NCI-H2107 (cell line): ENCODE measurements around the gene C12orf42.
"Not testable (repeated sequence)": the region's sequence is repeated elsewhere in the genome, so short reads cannot be mapped to it uniquely, and the experiment has no call there.

Experiments
- DNase-seq: peaks from one replicate; lab custom pipeline; 2025; lab: John Stamatoyannopoulos, UW

C12orf42 gene

DNA sequence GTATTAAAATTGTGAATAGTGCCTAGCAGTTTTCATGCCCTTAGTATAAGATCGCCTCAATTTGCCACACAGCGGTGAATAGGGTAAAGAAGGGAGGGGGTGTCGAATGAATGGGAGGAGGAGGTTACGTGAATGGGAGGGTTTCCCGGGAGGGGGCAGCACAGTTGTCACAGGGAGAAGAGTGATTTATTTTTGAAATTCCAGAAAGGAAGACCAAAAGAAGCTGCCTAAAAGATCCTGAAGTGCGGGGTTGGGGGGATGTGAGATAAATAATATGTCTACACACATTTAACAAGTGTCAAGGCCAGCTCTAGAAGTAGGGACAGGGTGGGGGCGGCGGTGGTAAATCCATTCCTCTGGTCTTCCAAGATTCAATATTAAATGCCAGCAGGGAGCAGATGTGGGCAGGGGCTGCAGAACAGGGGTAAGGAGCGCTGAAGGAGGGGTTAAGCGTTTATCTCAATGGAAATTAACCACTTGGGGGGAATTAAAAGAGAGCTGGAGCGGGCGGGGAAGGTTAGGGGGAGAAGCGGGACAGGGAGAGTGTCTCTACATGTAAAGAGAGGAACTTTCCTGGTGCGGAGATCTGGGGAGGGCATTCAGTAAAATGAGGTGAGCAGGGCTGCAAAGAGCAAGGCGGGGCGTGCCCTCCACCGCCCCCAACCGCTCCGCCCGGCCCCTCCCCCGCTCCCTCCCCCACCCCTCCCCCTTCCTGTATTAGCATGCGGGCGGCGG, 867 bp downstream of the C12orf42 start:
- no peak for DNase-seq

- no peak for DNase-seq
Observed at GRCh38 chr12:103494051-103494733, 1.6 kb downstream of the C12orf42 start.

- no peak for DNase-seq
Observed at GRCh38 chr12:103493199-103493598, 2.6 kb downstream of the C12orf42 start.

- no peak for DNase-seq
Observed at GRCh38 chr12:103482365-103482764, 13.4 kb downstream of the C12orf42 start.

GRCh38 chr12:103475073-103475472, 20.7 kb downstream of the C12orf42 start:
- no peak for DNase-seq

GRCh38 chr12:103470664-103471063, 25.1 kb downstream of the C12orf42 start:
- no peak for DNase-seq

DNA sequence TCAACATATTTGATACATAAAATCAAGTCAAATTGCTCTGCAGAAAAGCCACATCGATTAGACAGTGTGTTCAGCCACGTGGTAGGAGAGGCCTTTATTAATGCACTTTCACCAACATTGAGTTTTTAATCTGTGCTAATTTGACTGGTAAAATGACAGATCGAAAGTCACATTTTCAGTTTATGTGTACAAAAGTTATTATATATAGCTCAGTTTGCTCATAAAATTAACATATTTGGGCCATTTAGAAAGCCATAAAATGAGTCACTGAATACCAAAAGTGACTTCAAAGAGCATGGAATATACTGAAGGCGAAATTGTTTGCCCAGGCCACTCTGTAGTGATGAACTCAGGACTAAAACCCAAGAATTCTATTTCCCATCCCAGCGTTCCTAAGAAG, 26.0 kb downstream of the C12orf42 start:
- DNase-seq, result no peak

DNA sequence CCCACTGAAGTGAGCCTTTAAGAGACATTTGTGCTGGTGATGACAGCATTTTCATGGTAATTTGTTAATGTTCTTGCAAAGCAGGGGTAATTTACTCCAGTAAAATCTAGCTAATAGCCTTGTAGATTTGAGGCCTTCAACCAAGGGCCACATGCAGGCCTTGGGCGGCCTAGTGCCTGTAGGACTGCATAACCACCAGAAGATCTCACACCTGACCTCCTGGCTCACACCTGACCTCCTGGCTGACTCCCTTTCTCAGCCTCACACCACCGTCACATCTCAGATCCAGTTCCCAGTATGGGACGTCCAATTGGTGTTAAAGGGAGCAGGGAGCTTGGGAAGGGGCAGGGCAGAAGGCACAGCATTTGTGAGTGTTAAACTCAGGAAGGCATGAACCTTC, 26.9 kb downstream of the C12orf42 start:
- no peak for DNase-seq

DNA sequence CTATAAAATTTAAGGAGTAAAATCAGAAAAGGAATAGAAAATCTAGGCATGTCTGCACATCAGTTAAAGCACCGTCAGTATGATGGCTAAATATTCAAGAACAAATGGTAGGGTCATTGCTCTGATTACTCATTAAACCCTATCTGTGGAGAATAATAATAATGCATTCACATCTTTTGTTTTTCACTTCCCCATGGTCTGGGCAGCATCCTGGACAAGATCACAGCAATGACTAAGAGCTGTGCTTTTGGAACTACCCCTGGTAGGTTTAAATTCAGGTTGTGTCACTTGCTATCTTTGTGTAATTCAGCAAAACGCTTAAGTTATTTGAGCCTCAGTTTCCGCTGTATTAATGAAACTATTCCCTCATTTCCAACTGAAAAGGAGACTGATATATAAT, 33.1 kb downstream of the C12orf42 start:
- no peak for DNase-seq

DNA sequence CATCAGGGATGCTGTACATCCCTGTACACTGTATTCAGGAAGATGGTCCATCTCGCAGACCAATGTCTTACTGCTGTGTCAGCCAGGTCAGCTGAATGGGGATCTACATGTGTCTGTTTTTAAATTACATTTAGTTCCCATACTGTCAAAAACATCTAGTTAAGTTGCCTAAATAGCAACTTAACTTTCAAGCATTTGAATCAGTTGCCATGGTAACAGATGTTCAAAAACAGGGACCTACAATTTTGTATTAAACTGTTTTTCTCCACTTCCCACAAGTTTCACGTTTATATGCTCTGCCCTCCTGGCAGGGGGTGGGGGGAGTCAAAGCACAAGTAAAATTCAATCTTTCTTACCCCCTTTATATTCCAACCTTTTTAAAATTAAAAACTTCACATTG, 38.3 kb downstream of the C12orf42 start:
- no peak for DNase-seq

DNA sequence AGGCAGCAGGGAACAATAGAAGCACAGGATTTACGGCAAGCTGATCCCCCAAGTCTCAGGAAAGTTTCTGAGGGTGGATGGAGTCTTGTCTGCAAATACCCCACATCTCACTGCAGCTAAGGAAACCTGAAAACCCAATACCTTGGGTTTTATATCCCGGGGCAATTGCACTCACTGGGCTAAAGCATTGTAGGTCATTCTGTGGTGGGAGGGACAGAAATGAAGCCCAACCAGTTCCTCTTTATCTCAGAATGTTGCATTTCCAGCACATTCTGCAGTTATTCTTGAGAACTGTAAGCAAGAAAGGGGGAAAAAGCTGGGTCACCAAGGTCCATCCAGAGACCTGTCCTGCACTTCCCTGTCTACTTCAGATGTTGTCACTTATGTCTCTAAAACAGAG, 39.8 kb downstream of the C12orf42 start:
- DNase-seq, result no peak

DNA sequence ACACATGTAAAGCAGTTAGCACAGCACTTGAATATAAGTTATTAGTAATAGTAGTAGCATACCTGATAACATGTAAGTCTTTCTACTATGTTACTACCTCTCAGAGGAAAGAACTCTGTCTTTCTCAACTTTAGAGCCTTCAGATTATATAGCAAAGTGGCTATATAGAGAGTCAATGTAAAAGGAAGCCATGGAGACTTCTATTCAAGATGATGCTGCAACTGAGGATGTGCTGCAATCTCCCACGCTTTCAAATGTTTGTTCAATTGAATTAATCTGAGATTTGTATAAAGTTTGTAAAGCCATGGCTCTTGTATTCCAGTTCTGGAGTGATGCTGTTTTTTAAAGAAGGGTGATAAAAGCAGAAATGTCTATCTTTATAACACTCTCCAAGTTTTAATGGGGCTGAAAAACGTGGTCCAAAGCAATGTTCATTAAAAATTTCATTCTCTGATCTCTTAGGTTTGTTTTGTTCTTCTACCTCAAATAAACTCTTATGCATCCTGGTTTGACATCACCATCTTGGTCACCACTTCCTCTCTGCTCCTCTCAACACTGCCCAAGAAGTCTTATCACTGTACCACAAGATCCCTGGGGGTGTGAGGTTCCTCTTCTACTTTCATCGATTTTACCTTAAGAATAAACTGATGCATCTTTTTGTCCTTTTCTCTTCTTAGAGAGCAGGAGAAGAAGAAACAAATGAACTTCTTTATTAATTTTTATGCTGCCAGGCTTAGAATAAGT, 40.6 kb downstream of the C12orf42 start:
- DNase-seq, result no peak

DNA sequence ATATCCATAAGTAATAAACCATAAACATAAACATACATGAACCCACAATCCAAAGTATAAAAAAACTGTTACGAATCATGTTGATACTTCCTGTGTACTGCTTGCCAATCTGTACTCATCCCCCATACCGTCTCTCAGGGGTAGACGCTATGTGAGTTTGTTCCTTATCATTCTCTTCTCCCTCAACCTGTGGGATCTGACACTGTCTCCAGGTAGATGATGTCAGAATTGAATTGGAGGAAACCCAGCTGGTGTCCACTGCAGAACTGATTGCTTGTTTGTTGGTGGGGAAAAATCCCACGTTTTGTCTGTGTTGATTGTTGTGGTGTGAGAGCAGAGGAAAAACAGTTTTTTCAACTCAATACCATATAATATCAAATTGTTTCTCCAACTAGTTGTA, 50.8 kb downstream of the C12orf42 start:
- no peak for DNase-seq

DNA sequence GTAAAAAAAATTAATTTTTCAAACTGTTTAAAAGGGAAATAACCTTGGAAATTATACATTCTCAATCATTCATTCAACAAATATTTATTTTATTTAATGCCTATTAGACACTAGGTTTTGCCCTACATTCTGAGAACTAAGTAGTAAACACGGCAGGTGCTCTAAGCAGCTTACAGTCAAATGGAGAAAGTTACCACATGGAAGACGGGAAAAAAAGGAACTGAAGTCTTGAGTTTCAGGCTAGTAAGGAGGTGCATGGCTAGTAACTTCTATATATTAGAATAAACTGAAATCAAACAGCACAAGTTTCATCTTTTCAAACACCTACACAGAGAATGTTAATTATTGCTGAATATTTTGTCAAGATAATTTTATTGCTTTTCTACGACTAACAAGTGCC, 52.9 kb downstream of the C12orf42 start:
- no peak for DNase-seq

GRCh38 chr12:103442182-103442555, 53.6 kb downstream of the C12orf42 start:
- DNase-seq, result no peak

DNA sequence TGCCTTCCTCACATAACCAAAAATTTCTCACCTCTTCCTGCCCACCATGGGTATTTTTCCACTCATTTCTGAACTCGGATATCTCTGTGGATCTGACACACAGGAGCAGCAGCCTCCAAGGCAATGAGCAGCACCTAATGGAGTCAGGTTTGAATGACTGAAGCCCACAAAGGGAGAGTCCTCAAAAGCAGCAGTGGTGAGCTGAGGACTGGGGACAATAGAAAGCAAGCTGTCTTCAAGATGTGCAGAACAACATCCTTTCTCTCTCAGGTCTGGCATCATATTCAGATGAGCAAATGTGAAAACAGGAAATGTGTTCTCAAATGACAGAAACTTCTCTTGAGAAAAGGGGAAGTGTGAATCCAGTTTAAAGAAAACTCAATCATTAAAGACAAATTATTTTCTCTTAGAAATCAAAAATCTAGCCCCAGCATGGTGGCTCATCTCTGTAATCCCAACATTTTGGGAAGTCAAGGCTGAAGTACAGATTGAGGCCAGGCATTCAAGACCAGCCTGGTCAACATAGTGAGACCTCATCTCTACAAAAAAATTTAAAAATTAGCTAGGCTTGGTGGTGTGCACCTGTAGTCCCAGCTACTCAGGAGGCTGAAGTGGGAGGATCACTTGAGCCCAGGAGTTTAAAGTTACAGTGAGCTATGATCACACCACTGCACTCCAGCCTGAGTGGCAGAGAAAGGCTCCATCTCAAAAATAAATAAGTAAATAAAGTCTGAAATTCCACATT, 54.2 kb downstream of the C12orf42 start:
- DNase-seq, result no peak

- not testable (repeated sequence) for DNase-seq
Observed at GRCh38 chr12:103434165-103435105, 61.3 kb downstream of the C12orf42 start.

DNA sequence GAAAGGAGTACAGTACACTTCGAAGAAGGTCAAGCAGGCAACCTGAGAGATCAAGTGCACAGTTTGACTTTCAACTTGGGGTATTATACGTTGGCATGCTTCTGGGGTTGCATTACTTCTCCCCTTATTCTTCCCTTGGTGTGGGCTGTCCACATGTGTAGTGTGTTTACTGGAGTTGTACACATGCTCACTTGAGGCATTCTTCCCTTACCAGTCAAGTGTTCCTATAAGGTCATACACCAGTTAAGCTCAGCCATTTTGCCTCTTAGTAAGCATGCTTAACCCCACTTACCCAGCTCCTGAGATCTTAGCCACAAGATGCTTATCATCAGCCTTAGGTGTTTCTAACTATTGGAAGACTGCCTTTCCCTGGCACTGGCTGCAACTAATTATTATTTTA, 63.8 kb downstream of the C12orf42 start:
- no peak for DNase-seq

DNA sequence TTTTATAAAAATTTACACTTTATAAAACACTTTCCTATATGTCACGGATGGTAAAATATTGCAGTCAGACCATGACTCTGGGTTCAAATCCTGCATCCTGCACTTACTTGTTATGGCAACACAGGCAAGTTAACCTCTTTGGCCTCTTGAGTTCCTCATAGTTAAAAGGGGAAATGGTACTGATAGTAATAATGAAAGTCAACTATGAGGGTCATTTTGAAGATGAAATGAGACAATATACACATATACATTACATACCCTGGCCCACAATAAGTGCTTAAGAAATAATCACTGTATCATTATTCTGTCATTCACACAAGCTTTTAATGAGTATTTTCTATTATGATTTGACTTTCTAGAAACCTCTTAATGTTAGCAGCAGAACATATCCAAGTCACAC, 64.4 kb downstream of the C12orf42 start:
- DNase-seq, result no peak

DNA sequence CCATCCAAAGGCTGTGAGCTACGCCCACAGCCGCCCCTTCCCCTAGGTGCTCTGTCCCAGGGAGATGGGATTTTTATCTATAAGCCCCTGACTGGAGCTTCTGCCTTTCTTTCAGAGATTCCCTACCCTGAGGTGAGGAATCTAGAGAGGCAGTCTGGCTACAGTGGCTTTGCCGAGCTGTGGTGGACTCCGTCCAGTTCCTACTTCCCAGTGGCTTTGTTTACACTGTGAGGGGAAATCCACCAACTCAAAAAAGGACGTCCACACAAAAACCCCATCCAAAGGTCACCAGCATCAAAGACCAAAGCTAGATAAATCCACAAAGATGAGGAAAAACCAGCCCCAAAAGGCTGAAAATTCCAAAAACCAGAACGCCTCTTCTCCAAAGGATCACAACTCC, 70.1 kb downstream of the C12orf42 start:
- not testable (repeated sequence) for DNase-seq
